Measurements from ENCODE around the gene IL18R1. TPM values are rescaled to one million over a fixed set of nuclear protein-coding genes. Genes with fewer than 3 reads are reported as not detected.

The IL18R1 gene
- total RNA-seq, 1 experiment from 2014 or later = 1.9 TPM

- BruUV-seq (replicated peaks) = no TSS peak
- H3K79me2 ChIP-seq (ENCODE audit: low read depth) = no peaks in the 10 kb centered on the region
- no peaks in the 10 kb centered on the region for H4K20me1 ChIP-seq (ENCODE audit: insufficient read depth)
- no peak for DNase-seq
- intact Hi-C loops (cut with micrococcal nuclease; ENCODE audit: unreplicated experiment) = no loop called here
- no peak overlapping the region for H3K4me2 ChIP-seq
- ChIA-PET CTCF (no interaction called here), POLR2A (ENCODE audit: unreplicated experiment) (no interaction called here)
- H2AFZ ChIP-seq = no peak overlapping the region
- no peaks in the 10 kb centered on the region for H3K4me1 ChIP-seq (replicated peaks; ENCODE audit: insufficient read depth)
- no peaks in the 10 kb centered on the region for H3K27me3 ChIP-seq (ENCODE audit: insufficient read depth, low read depth)
- H3F3A ChIP-seq (ENCODE audit: insufficient read depth, low read depth) = no peaks in the 10 kb centered on the region
- H3K36me3 ChIP-seq (ENCODE audit: low read depth) = peaks cover 6% of the 10 kb centered on the region; the same call in 1 of the 2 replicates
- TF ChIP-seq CTCF (conservative IDR thresholded peaks at IDR 0.05) (no peak), EZH2 (IDR thresholded peaks at IDR 0.05; ENCODE audit: low read depth) (no peak)
- H3K27ac ChIP-seq = no peak overlapping the region
- no peaks in the 10 kb centered on the region; the same call in 1 of the 2 replicates for H3K9me3 ChIP-seq (ENCODE audit: insufficient read depth, low read depth)
- no peak overlapping the region for H3K4me3 ChIP-seq
- H3K9me2 ChIP-seq (ENCODE audit: insufficient read depth) = no peaks in the 10 kb centered on the region
Observed at GRCh38 chr2:102387763-102388546, 32.4 kb downstream of the IL18R1 start.

GRCh38 chr2:102391565-102391964, 36.0 kb downstream of the IL18R1 start:
- no peaks in the 10 kb centered on the region for H3K4me1 ChIP-seq (replicated peaks; ENCODE audit: insufficient read depth)
- intact Hi-C loops (cut with micrococcal nuclease; ENCODE audit: unreplicated experiment) = no loop called here
- POLR2A ChIA-PET (ENCODE audit: unreplicated experiment) = no interaction called here
- no peak overlapping the region for H2AFZ ChIP-seq
- no peaks in the 10 kb centered on the region for H4K20me1 ChIP-seq (ENCODE audit: insufficient read depth)
- H3F3A ChIP-seq (ENCODE audit: insufficient read depth, low read depth) = no peaks in the 10 kb centered on the region
- CTCF ChIA-PET = no interaction called here
- no peaks in the 10 kb centered on the region for H3K79me2 ChIP-seq (ENCODE audit: low read depth)
- no peak overlapping the region for H3K4me3 ChIP-seq
- DNase-seq = no peak
- no peaks in the 10 kb centered on the region for H3K27me3 ChIP-seq (ENCODE audit: insufficient read depth, low read depth)
- 0 out of 2 replicates have a peak, but pooled peaks cover 4% of the 10 kb centered on the region for H3K9me2 ChIP-seq (ENCODE audit: insufficient read depth)
- no peak overlapping the region for H3K4me2 ChIP-seq
- no peaks in the 10 kb centered on the region for H3K9me3 ChIP-seq (ENCODE audit: insufficient read depth, low read depth)
- BruUV-seq (replicated peaks) = no TSS peak
- H3K36me3 ChIP-seq (ENCODE audit: low read depth) = no peaks in the 10 kb centered on the region
- no peak for TF ChIP-seq CTCF (conservative IDR thresholded peaks at IDR 0.05)
- H3K27ac ChIP-seq = no peak overlapping the region

- Histone ChIP-seq H3K4me1 (replicated peaks; ENCODE audit: insufficient read depth) (no peaks in the 10 kb centered on the region), H3K36me3 (ENCODE audit: low read depth) (no peaks in the 10 kb centered on the region), H3K79me2 (ENCODE audit: low read depth) (no peaks in the 10 kb centered on the region), H3F3A (ENCODE audit: insufficient read depth, low read depth) (no peaks in the 10 kb centered on the region), H4K20me1 (ENCODE audit: insufficient read depth) (no peaks in the 10 kb centered on the region), H3K4me2 (no peak overlapping the region), H3K4me3 (no peak overlapping the region), H2AFZ (no peak overlapping the region), H3K9me2 (ENCODE audit: insufficient read depth) (0 out of 2 replicates have a peak, but pooled peaks cover 4% of the 10 kb centered on the region), H3K27ac (no peak overlapping the region), H3K9me3 (ENCODE audit: insufficient read depth, low read depth) (no peaks in the 10 kb centered on the region), H3K27me3 (ENCODE audit: insufficient read depth, low read depth) (no peaks in the 10 kb centered on the region)
- intact Hi-C loops (cut with micrococcal nuclease; ENCODE audit: unreplicated experiment) = no loop called here
- ChIA-PET CTCF (no interaction called here), POLR2A (ENCODE audit: unreplicated experiment) (no interaction called here)
- TF ChIP-seq EZH2 (IDR thresholded peaks at IDR 0.05; ENCODE audit: low read depth) (no peak), CTCF (conservative IDR thresholded peaks at IDR 0.05) (no peak)
- BruUV-seq (replicated peaks) = no TSS peak
- no peak for DNase-seq
Observed at GRCh38 chr2:102392096-102392495, 36.5 kb downstream of the IL18R1 start.

All from PC-9 (cell line).